ENCODE results near the gene SLC26A1.

The SLC26A1 gene

DNA sequence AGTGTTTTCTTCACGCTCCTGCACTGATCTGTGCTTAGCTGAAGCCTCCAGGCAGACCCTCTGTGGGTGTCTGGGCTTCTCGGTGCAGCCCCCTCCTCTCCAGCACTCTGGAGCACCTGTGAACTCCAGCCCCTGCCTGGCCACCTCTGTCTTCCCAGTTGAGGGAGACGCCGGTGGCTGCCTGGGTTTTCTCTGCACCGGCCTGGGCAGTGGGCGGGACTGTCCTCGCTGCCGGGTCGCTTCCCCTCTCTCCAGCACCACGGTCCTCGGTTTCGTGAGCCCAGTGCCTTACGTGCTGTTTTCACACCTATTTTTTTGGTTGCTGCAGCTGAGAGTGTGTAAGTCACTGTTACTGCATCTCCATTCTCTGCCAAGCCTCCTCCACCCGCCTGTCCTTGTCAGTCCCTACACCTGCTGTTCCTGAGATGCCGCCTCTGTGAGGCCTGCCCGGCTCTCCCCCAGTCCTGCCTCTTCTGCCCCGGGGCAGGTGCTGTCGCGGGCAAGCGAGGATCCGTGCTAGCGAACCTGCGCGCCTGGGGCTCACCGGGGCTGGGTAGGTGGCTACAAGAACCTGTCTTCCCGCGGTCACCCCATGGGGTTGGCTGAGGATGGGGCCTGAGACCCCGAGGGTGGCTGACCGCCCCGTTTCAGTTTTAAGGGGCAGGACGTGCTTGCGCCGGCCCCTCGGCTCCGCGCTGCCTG, 15.8 kb upstream of the SLC26A1 start:
- TF ChIP-seq, protein P1, sequence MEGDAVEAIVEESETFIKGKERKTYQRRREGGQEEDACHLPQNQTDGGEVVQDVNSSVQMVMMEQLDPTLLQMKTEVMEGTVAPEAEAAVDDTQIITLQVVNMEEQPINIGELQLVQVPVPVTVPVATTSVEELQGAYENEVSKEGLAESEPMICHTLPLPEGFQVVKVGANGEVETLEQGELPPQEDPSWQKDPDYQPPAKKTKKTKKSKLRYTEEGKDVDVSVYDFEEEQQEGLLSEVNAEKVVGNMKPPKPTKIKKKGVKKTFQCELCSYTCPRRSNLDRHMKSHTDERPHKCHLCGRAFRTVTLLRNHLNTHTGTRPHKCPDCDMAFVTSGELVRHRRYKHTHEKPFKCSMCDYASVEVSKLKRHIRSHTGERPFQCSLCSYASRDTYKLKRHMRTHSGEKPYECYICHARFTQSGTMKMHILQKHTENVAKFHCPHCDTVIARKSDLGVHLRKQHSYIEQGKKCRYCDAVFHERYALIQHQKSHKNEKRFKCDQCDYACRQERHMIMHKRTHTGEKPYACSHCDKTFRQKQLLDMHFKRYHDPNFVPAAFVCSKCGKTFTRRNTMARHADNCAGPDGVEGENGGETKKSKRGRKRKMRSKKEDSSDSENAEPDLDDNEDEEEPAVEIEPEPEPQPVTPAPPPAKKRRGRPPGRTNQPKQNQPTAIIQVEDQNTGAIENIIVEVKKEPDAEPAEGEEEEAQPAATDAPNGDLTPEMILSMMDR (IDR thresholded peaks at IDR 0.05; ENCODE audit: insufficient read depth, missing control alignments) = no peak
- FAIRE-seq = no peak
- DNase-seq (ENCODE audit: insufficient read length, low spot score) = no peak

DNA sequence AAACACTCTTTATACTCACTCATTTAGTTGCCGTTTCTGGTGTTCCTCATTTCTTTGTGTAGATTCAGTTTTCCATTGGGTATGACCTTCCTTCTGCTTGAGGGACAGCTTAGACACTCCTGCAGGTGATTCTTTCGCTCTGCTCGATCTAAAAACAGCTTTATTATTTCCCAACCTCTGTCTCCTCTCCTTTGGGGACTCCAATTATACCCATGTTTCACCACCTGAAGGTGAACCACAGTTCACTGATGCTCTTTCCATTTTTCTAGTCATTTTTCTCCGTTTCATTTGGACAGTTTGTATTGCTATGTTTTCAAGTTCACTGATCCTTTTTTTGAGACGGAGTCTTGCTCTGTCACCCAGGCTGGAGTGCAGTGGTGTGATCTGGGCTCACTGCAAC, 13.7 kb upstream of the SLC26A1 start:
- DNase-seq (ENCODE audit: insufficient read length, low spot score) (no peak), FAIRE-seq (no peak)
- TF ChIP-seq, protein P1 (IDR thresholded peaks at IDR 0.05; ENCODE audit: insufficient read depth, missing control alignments) = no peak

DNA sequence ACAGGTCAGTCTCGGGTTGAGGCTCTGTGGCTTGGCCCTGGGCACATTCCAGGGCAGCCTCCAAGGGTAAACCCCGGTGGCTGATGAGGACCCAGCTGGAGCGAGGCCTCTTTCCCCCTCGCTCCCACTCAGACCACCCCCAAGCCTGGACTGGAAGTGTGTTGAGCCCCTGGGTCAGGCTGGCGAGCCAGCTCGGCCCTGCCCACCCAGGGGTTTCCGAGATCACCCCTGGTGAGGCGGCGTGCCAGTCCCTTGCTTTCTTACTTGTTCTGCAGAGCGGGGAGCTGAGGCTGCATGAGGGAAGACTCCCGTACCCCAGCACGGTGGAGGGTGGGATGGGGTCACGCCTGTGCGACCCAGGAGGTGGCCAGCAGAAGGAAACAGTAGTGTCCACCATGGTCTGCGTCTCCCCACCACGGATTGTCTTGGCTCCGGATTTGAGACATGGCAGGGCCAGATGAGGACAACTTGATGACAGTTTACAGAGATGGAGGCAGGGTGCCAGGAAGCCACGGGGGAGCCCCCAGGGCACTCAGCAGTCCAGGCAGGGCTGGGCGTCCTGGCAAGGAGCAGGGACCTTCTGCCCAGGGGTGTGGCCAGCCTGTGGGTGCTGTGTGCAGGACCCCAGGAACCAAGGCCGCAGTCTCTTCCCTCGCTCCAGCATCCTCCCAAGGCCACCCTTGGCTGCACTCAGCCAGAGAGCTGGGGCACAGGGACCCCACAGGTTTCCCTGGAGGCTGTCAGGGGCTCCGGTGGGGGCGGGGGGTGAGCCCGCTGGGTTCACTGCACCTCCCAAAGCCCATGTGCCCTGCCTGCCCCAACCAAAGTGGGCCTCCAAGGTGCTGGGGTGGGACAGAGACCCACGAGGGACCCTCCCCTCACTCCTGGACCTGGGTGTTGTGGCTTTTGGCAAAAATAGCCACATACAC, 11.6 kb upstream of the SLC26A1 start:
- no peak for FAIRE-seq
- DNase-seq (ENCODE audit: insufficient read length, low spot score) = no peak
- TF ChIP-seq, protein P1 (IDR thresholded peaks at IDR 0.05; ENCODE audit: insufficient read depth, missing control alignments) = no peak

DNA sequence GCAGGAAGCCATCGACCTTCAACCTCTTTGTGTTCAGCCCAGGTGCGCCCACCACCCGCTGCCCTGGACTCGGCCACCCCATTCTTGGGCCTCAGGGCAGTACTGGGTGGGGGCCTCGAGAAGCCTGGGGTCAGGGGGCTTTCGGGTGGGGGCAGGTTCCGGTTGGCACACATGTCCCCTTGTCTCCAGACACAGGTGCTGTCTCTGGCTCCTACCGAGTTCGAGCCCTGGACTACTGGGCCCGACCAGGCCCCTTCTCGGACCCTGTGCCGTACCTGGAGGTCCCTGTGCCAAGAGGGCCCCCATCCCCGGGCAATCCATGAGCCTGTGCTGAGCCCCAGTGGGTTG, 10.8 kb upstream of the SLC26A1 start:
- TF ChIP-seq, protein P1 (IDR thresholded peaks at IDR 0.05; ENCODE audit: insufficient read depth, missing control alignments) = no peak
- DNase-seq (ENCODE audit: insufficient read length, low spot score) (no peak), FAIRE-seq (no peak)

DNA sequence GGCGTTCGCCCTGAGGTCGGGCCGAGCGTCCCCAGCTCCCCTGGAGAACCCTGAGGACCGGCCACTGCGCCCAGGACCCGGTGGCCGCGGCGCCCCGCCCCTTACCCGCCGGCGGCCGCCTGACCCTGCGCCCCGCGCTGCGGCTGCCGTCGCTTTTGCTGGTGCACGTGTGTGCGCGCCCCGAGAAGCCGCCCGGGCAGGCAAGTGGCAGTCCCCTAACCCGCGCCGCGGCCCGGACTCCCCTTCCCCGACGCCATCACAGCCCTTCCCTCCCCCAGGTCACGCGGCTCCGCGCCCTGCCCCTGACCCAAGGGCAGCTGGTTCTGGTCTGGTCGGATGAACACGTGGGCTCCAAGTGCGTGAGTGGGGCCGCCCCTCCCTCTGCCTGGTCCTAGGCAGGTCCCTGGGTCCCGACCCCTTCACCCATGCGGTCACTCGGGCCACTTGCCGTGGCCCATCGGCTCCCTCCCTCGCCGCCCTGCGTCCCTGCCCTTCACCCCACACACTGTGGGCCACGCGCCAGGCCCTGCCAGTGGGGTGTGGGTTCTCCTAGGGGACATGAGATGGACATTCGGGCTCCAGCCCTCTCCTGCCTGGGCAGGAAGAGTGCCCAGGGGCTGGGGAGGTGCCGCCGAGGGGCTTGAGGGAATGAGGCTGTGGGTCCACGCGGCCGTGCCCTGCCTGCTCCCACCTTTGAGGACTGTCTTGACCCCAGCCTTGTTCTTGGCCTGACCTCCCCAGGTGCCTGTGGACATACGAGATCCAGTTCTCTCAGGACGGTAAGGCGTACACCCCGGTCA, 10.3 kb upstream of the SLC26A1 start:
- DNase-seq (ENCODE audit: insufficient read length, low spot score) = no peak

DNA sequence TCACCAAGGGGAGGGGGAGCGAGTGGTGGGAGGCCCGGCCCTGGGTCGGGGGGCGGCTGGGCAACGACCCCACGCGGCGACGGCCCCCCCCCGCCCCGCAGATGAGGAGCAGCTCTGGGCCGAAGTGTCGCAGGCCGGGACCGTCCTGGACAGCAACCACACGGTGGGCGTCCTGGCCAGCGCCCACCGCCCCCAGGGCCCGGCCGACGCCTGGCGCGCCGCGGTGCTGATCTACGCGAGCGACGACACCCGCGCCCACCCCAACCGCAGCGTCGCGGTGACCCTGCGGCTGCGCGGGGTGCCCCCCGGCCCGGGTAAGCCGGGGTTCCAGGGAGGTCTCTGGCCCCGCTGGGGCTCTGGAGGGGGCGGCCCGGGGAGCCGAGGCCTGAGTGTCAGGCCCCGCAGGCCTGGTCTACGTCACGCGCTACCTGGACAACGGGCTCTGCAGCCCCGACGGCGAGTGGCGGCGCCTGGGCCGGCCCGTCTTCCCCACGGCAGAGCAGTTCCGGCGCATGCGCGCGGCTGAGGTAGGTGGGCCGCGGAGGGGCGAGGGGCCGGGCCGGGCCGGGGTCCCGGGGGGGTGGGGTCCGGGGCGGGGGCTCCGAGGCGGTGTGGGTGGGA, 9.5 kb upstream of the SLC26A1 start:
- no peak for FAIRE-seq

More for the DNA sequence above, 10.3 kb upstream of the SLC26A1 start:
- TF ChIP-seq, protein P1 (IDR thresholded peaks at IDR 0.05; ENCODE audit: insufficient read depth, missing control alignments) = no peak
- no peak for FAIRE-seq

More for the DNA sequence above, 9.5 kb upstream of the SLC26A1 start:
- DNase-seq (ENCODE audit: insufficient read length, low spot score) = no peak
- TF ChIP-seq, protein P1 (IDR thresholded peaks at IDR 0.05; ENCODE audit: insufficient read depth, missing control alignments) = no peak
